ENCODE results near the gene TGFB2.

The TGFB2 gene

DNA sequence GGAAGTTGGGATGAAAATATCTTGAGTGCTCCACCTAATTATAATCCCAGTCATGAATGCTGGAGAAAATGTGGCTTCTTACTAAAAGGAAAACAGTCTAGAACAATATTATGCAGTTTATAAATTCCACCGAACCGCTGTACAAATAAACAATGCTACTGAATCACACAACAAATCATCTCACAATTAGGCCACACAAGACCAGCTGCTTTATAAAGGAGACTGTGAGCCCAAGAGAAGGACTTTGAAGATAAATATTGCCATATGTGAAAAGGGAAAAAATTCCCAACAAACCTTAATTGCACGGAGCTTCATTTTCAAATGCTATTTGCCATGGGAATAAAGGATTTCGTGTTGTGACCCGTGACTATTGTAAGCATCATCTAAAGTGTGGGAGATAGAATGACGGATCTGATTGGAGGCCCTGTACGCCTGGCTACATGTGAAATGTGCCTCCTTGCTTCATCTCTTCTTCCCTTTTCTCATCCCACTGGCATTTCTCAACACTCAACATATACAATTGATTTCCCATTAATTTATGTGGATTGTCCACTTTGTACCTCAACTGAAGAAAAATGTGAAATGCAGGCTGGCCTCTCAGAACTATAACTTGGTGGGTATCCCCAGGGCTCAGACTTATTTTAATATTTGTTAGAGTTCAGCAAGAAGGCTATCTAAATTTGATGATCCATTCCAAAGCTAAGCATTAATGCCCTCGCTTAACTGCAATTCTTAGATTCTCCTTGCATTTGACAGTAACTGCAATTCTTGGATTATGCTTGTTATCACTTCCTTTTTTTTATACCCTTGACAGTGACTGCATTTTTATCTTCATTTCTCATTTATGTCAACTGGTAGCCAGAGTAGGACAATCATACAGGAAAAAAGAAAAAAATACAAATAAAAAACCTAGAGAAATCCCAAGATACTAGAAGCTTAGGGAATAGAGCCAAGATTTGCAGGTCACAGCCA is 122.3 kb downstream of the TGFB2 start:
- DNase-seq = no peak

- no peak for DNase-seq
Observed at GRCh38 chr1:218468711-218469110, 123.6 kb downstream of the TGFB2 start.

DNA sequence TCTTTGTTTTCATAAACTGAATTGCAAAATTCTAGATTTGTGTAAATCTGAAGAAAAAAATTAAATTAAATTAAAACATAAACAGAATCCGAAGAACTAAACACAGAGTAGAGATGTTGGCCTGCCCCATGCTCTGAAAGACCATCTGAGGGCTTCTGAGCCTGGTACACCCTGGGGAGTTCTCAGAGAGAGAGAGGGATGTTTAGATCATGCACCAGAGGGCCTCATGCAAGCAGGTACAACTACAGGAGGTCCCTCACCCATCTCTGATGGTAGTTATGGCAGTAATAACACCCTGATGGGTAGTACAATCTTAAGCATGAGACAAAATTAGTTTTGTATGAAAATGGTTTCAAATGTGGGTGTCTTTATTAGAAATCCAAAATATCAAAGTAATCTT is 127.7 kb downstream of the TGFB2 start:
- DNase-seq = no peak

DNA sequence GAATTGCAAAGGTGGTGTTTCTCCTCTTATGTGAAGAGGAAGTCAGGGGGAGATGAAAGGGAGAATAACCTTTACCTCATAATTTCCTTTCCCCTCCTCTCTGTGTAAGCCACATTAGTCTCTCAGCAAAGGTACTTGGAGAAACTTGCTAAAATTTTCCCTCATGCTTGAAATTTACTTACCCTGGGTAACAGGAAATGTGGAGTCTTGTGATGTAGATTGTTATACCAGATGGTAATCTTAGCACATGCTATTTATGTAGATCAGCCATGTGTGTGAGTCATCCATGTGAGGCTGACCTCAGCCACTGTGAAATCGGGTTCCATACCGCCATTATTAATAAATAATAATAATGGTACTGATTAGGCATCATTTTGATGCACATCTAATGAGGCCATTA is 128.4 kb downstream of the TGFB2 start:
- DNase-seq = no peak

GRCh38 chr1:218474128-218474527 is 129.0 kb downstream of the TGFB2 start:
- DNase-seq = no peak

GRCh38 chr1:218475275-218475674 is 130.1 kb downstream of the TGFB2 start:
- no peak for DNase-seq

DNA sequence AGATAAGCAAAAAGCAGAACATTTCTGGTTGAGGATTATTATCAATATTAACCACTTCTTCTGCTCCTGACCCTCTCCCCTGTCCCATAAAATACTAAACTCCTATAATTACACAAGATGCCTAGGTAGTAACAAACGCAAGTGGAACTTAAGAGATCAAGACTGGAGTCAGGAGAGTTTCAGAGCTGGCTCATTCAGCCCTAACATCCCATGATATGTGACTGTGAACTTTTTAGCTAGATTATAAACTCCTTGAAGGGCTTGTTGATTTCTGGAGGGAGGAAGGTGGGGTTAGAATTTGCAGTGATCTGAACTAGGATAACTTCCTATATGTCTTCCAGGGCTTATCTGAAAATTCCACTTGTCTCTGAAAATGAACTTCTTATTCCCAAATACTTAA is 130.6 kb downstream of the TGFB2 start:
- no peak for DNase-seq

DNA sequence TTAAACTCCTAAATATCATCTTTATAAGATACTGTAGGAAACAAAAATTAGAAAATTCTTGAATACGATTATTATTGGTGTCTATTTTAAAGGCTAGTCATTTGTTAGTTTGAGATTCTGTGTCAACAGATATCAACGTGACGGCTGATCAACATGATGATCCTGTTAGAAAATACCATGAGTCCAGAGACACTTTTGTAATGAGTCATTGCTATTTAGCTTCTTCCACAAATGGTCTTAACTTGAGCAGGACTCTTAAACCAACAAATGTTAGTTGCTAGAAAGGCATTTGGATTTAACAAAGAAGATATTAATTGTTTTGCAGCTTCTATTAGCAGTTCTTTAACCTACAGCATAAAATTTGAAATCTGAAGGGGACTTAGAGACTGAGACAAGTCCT is 131.2 kb downstream of the TGFB2 start:
- no peak for DNase-seq

GRCh38 chr1:218478336-218478735 is 133.2 kb downstream of the TGFB2 start:
- no peak for DNase-seq

DNA sequence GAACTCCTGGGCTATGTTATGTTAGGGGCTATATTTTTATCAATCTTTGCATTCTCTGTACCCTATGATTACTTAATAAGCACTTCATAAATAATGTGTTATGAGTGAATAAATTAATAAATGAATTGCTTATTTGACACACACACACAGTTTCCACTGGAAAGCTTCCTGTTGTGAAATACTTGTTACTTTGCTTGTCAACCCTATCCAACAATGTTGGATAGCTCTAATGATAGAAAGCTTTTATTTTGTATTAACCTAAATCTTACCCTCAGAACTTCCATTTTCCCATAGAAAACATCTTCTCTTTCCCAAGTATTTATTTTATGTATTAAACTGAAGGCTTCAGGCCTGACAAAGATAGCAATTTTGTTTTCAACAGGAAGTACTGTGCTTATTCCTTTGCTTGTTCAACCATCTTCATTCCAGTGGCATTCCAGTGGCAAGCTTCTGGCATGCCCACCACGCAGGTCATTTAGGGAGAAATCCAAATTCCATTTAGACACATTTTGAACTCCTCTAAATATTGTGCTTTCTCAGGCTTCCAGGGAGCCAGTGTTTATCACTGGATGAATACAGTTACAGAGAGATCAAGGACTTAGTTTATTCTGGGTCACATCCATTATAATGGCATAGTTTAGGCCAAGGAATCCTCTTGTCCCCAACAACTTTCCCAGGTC is 134.4 kb downstream of the TGFB2 start:
- DNase-seq = no peak

GRCh38 chr1:218480137-218480536 is 135.0 kb downstream of the TGFB2 start:
- no peak for DNase-seq

- DNase-seq = no peak
Observed at GRCh38 chr1:218480588-218481099, 135.5 kb downstream of the TGFB2 start.

- DNase-seq = no peak
Observed at GRCh38 chr1:218481116-218481775, 136.1 kb downstream of the TGFB2 start.

DNA sequence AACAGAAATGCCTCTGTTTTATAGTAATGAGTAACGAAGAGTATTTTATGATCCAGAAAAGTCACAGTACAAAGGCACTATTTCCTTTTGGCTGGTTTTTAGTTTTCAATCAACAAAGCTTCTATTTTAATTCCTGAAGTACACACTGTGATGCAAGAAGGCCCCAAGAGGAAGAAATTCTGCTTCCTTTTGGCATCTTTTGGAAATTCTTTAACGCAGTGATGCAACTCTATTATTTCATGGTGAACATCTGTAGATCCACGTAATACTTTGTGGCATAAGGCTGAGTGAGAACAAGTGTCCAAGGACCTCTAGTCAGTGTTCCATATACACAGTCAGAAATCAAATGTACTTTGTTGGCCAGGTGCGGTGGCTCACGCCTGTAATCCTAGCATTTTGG is 137.5 kb downstream of the TGFB2 start:
- no peak for DNase-seq

GRCh38 chr1:218485241-218485928 is 140.2 kb downstream of the TGFB2 start:
- DNase-seq = no peak

GRCh38 chr1:218488531-218488930 is 143.4 kb downstream of the TGFB2 start:
- DNase-seq = no peak

DNA sequence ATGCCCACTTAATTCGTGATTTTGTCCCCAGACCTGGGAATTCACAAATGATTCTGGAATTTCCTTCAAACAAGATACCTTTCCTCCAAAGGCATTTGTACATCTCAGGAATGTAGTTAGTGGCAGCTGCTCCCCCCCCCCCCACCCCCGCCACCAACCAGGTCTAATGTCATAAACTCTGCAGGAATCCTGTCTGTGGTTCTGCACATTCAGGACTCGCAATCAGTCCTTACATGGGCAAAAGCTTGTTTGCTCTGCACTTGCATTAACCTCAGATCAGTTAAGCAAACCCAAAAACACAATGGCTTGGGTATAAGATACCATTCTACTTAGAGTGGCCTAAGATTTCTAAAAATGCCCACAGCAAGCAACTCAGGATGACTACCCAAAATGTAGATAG is 143.8 kb downstream of the TGFB2 start:
- no peak for DNase-seq

DNA sequence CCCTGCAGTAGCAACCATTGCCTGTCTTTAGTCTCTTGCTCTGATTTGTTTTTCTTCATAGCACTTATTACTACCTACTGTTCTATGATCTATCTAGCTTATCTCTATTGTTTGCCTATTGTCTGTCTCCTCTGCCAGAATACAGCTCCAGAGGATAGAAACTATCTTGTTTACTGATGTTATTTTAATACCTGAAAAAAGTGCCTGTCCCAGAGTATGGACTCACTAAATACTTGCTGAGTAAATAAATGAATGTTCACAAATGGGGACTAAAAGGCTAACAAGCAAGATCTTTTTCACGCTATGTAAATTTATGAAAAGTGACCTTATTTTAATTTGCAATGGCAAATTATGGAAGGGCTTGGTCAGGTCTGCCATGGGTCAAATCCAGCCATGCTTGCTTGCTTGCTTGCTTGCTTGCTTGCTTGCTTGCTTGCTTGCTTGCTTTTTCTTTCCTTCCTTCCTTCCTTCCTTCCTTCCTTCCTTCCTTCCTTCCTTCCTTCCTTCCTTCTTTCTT is 145.3 kb downstream of the TGFB2 start:
- no peak for DNase-seq

DNA sequence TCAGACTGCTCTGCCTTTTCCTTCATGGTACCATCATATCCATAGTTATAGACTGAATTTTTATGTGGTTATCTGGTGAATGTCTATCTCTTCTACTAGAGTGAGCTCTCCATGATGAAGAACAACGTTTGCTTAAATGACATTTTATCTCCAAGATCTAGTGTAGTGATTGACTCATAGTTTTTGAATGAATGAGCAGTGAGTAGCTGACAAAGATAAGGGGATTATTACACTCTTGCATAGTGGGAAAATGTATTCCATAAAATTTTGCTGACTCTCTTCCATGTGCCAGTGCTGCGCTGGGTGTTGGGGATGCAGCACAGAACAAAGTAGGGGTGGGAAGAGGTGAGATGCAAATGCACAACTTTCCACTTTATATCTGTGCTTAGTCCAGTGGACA is 147.7 kb downstream of the TGFB2 start:
- no peak for DNase-seq

GRCh38 chr1:218493986-218494385 is 148.8 kb downstream of the TGFB2 start:
- no peak for DNase-seq
